MCF 10A (cell line): ENCODE data around the gene EIF2B1. TPM values are rescaled to one million over a fixed set of nuclear protein-coding genes. Genes with fewer than 3 reads are reported as not detected.

Source experiments
- BruUV-seq: library from RNA; stranded (reverse); fragments of 400-500 nt; replicated peaks from 2 replicates; lab custom pipeline; 2021; lab: Mats Ljungman, UMichigan
- CTCF ChIA-PET: fragments of 300-600 bp; sonication (Branson Sonifier 250); formaldehyde crosslinking; extraction: SDS; loops from one replicate; lab custom pipeline; 2021; ENCODE audit warnings: antibody characterized with exemption, inconsistent platforms; lab: Yijun Ruan, JAX
- POLR2A ChIA-PET: fragments of 300-600, 350-650 bp; sonication (Branson Sonifier 250); formaldehyde crosslinking; extraction: SDS; loops from one replicate; lab custom pipeline; 2020; ENCODE audit warnings: antibody characterized with exemption, inconsistent platforms; lab: Yijun Ruan, JAX
- DNase-seq: peaks from one replicate; pipeline ENCODE4 v3.0.0-alpha.2; 2018; ENCODE audit not compliant: unreplicated experiment
- H3K27ac Mint-ChIP-seq: one replicate; pipeline ENCODE4 v1.8.0; 2022; ENCODE audit warnings: mild to moderate bottlenecking, low read depth, mixed read lengths; ENCODE audit not compliant: unreplicated experiment
- H3K27me3 Mint-ChIP-seq: one replicate; pipeline ENCODE4 v1.8.0; 2022; ENCODE audit warnings: mixed read lengths; ENCODE audit not compliant: insufficient read depth, unreplicated experiment
- H3K36me3 Mint-ChIP-seq: one replicate; pipeline ENCODE4 v1.8.0; 2022; ENCODE audit warnings: mild to moderate bottlenecking, moderate library complexity, mixed read lengths; ENCODE audit not compliant: insufficient read depth, unreplicated experiment
- H3K4me1 Mint-ChIP-seq: one replicate; pipeline ENCODE4 v1.8.0; 2022; ENCODE audit warnings: mixed read lengths; ENCODE audit not compliant: insufficient read depth, unreplicated experiment
- H3K4me3 Mint-ChIP-seq: one replicate; pipeline ENCODE4 v1.8.0; 2022; ENCODE audit warnings: mild to moderate bottlenecking, moderate library complexity, mixed read lengths; ENCODE audit not compliant: unreplicated experiment
- H3K9me3 Mint-ChIP-seq: one replicate; pipeline ENCODE4 v1.8.0; 2022; ENCODE audit warnings: mixed read lengths; ENCODE audit not compliant: unreplicated experiment
- intact Hi-C: fragments of 100-400 bp; cut with micrococcal nuclease; formaldehyde crosslinking; loops from 2 replicates; pipeline ENCODE4 v1.14.1; 2022
- total RNA-seq: library from RNA; stranded (reverse); gene quantifications from 2 replicates; pipeline ENCODE4 v1.2.3, GENCODE V29; 2022
- TF ChIP-seq, protein P1 (sequence below): fragments of 200-600 bp; IDR thresholded peaks from one replicate; pipeline ENCODE4 v1.8.0; 2022; ENCODE audit warnings: antibody characterized with exemption, mild to moderate bottlenecking; ENCODE audit not compliant: unreplicated experiment

The EIF2B1 gene
- total RNA-seq, 1 experiment from 2014 or later, result 47.3 TPM

DNA sequence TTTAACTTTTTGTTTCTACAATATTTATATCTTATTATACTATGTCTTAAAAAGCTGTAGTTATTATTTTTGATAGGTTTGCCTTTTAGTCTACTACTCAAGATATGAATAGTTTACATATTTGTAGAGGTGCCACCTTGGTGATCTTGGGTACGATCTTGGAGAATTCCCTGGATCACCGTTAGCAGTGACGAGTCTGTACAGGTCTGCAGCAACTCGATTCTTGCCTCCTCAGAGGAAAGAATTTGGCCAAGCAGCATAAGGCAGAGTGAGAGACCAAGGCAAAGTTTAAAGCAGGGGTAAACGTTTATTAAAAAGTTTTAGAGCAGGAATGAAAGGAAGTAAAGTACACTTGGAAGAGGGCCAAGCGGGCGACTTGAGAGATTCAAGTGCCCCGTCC lies 34.3 kb upstream of the EIF2B1 start:
- DNase-seq, result no peak
- H3K4me1 Mint-ChIP-seq, result peaks cover 16% of the 10 kb centered on the region
- intact Hi-C loops, result no loop called here
- ChIA-PET CTCF (interaction anchor here (0.6 to 0.7 kb wide), 2 partner anchors 16 to 84 kb away, joined by 3 to 4 read pairs; no protein-coding TSS in a partner anchor), POLR2A (interaction anchor here (0.6 to 2.3 kb wide), 2 partner anchors 45 to 231 kb away, joined by 3 to 9 read pairs; partner anchors contain the start of genes ATP6V0A2 and RILPL2)
- H3K4me3 Mint-ChIP-seq, result no peak overlapping the region
- peak overlapping the region; percentile 66 for H3K27ac Mint-ChIP-seq
- H3K27me3 Mint-ChIP-seq, result no peaks in the 10 kb centered on the region
- peaks cover 43% of the 10 kb centered on the region for H3K36me3 Mint-ChIP-seq
- BruUV-seq, result no TSS peak
- H3K9me3 Mint-ChIP-seq, result no peaks in the 10 kb centered on the region
- TF ChIP-seq, protein P1, sequence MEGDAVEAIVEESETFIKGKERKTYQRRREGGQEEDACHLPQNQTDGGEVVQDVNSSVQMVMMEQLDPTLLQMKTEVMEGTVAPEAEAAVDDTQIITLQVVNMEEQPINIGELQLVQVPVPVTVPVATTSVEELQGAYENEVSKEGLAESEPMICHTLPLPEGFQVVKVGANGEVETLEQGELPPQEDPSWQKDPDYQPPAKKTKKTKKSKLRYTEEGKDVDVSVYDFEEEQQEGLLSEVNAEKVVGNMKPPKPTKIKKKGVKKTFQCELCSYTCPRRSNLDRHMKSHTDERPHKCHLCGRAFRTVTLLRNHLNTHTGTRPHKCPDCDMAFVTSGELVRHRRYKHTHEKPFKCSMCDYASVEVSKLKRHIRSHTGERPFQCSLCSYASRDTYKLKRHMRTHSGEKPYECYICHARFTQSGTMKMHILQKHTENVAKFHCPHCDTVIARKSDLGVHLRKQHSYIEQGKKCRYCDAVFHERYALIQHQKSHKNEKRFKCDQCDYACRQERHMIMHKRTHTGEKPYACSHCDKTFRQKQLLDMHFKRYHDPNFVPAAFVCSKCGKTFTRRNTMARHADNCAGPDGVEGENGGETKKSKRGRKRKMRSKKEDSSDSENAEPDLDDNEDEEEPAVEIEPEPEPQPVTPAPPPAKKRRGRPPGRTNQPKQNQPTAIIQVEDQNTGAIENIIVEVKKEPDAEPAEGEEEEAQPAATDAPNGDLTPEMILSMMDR, result no peak

DNA sequence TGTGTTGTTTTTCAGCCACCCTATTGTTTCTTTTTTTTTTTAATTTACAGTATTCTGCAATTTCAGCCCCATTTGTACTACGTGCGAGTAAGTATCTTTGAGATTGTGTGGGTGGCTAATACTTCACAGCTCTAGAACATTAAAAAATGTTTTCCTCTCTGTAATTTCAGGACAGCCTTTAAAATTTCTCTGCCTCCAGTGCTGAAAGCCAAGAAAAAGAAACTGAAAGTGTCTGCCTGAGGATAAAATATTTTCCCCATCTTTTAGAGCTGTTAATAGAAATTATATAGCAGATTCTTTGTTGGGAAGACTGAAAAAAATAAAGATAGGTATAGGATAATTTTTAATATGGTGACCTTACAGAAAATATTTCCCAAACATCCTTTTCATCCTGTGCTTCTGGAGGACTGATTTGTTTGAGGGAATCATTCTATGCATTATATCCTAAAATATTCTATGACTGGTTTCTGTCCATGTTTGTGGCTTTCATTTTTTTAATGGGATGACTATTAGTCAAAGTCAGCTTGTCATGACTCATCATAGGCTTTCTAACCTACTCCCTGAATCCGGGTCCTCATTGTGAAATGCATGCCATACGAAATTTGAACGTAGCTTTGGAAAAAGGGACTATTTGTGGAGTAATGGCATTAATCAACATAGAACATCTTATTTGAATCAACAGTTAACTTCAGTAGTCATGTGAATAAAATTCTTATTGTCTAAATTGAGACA lies 26.7 kb upstream of the EIF2B1 start:
- Mint-ChIP-seq H3K36me3 (peaks cover 63% of the 10 kb centered on the region), H3K27me3 (no peaks in the 10 kb centered on the region), H3K4me3 (no peak overlapping the region), H3K4me1 (peaks cover 6% of the 10 kb centered on the region), H3K27ac (peak overlapping the region; percentile 49), H3K9me3 (no peaks in the 10 kb centered on the region)
- ChIA-PET POLR2A (interaction anchor here (0.5 to 3.6 kb wide), 14 partner anchors 9 to 152 kb away, joined by 3 to 27 read pairs (median 6); partner anchors contain the start of genes ATP6V0A2, DDX55, RILPL1 and TCTN2), CTCF (interaction anchor here (0.6 to 1.1 kb wide), 4 partner anchors 57 to 322 kb away, joined by 3 to 10 read pairs (median 4); no protein-coding TSS in a partner anchor)
- BruUV-seq, result no TSS peak
- TF ChIP-seq, protein P1, result no peak
- DNase-seq, result peak; percentile 88
- intact Hi-C loops, result loop anchor here (2.0 kb wide), 1 partner anchor 53 kb away; the partner anchor contains the start of gene ATP6V0A2

DNA sequence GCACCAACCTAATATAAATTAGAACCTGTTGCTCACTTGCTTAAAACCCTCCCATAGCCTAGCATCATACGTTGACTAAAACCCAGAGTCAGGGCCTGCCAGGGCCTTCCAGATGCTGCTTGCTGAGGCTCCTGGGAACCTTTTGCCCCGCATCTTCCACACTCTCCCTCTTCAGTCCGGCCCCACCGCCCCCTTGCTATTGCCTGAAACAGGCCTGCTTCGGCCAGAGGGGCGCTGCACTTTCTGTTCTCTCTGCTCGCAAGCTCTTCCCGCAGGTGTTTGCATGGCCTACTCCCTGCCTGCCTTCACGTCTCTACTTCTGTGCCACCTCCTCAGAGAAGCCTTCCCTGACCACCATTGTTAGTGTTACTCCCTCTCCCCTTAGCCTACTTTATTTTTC lies 23.7 kb upstream of the EIF2B1 start:
- H3K4me3 Mint-ChIP-seq, result no peak overlapping the region

DNA sequence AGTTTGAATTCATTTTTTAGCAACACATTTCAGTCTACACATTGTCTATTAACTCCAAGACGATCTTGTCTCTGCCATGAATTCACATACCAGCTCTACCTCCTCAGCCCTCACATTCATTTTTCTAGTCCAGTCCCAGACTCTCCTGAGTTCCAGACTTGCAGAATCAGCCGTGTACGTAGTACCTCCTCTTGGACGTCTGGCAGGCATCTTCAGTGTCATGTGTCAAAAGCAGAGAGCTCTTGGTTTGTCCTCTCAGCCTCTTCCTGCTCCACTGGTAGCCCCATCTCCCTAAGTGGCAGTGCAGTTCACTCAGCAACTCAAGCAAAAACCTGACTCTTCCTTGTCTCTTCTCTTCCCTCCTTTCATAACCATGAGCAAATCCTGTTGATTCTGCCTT lies 22.9 kb upstream of the EIF2B1 start:
- POLR2A ChIA-PET, result no interaction called here
- BruUV-seq, result no TSS peak
- no peak for DNase-seq
- intact Hi-C loops, result no loop called here
- Mint-ChIP-seq H3K27ac (no peak overlapping the region), H3K4me1 (peaks cover 6% of the 10 kb centered on the region), H3K27me3 (no peaks in the 10 kb centered on the region), H3K9me3 (no peaks in the 10 kb centered on the region), H3K4me3 (no peak overlapping the region), H3K36me3 (peaks cover 66% of the 10 kb centered on the region)
- CTCF ChIA-PET, result interaction anchor here (0.6 kb wide), 1 partner anchor 365 kb away, joined by 3 read pairs; no protein-coding TSS in a partner anchor
- TF ChIP-seq, protein P1, result no peak

More for the DNA sequence above, 23.7 kb upstream of the EIF2B1 start:
- ChIA-PET CTCF (interaction anchor here (0.7 kb wide), 1 partner anchor 12 kb away, joined by 5 read pairs; no protein-coding TSS in a partner anchor), POLR2A (no interaction called here)
- peaks cover 64% of the 10 kb centered on the region for H3K36me3 Mint-ChIP-seq
- H3K27me3 Mint-ChIP-seq, result no peaks in the 10 kb centered on the region
- no TSS peak for BruUV-seq
- peaks cover 6% of the 10 kb centered on the region for H3K4me1 Mint-ChIP-seq
- no peak for DNase-seq
- no peaks in the 10 kb centered on the region for H3K9me3 Mint-ChIP-seq
- TF ChIP-seq, protein P1, result no peak
- H3K27ac Mint-ChIP-seq, result no peak overlapping the region
- intact Hi-C loops, result no loop called here
